Measurements from ENCODE around the gene ADK.

The ADK gene

DNA sequence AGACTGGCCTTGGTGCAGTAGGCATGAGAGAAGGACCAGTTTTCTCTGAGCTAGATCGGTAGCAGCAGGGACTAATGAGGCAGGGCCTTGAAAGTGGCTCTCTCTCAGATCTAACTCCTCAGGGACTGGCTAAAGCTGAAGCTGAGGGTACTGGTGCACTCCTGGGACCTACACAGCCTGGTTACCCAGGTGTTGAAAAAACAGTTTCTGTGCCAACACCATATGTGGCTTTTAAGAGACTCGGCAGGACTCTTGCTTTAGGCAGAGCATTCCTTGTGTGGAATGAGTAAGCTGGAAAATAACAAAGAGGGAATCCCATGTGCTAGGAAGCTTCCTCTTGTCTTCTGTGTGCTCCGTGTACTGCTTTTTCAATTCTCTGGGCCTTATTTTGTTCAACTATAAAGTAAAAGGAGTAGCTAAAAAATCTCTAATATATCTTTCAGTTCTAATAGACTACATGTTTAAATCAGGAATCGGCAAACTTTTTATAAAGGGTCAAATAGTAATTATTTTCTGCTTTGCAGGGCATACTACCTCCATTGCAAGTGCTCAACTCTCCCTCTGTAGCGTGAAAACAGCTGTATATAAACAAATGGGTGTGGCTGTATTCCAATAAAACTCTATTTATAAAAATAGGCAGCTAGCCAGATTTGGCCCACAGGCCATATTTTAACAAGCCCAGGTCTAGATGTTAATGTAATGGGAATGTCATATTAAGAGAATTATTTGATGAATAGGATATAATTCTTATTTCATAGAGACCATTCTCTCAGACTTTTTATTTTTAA, 489.3 kb downstream of the ADK start:
- H3K4me3 ChIP-seq (ENCODE audit: low read length), result no peak overlapping the region
- DNase-seq (ENCODE audit: low read depth), result peak; percentile 4
- TF ChIP-seq, protein P1, sequence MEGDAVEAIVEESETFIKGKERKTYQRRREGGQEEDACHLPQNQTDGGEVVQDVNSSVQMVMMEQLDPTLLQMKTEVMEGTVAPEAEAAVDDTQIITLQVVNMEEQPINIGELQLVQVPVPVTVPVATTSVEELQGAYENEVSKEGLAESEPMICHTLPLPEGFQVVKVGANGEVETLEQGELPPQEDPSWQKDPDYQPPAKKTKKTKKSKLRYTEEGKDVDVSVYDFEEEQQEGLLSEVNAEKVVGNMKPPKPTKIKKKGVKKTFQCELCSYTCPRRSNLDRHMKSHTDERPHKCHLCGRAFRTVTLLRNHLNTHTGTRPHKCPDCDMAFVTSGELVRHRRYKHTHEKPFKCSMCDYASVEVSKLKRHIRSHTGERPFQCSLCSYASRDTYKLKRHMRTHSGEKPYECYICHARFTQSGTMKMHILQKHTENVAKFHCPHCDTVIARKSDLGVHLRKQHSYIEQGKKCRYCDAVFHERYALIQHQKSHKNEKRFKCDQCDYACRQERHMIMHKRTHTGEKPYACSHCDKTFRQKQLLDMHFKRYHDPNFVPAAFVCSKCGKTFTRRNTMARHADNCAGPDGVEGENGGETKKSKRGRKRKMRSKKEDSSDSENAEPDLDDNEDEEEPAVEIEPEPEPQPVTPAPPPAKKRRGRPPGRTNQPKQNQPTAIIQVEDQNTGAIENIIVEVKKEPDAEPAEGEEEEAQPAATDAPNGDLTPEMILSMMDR (conservative IDR thresholded peaks at IDR 0.05; ENCODE audit: low read length), result no peak

DNA sequence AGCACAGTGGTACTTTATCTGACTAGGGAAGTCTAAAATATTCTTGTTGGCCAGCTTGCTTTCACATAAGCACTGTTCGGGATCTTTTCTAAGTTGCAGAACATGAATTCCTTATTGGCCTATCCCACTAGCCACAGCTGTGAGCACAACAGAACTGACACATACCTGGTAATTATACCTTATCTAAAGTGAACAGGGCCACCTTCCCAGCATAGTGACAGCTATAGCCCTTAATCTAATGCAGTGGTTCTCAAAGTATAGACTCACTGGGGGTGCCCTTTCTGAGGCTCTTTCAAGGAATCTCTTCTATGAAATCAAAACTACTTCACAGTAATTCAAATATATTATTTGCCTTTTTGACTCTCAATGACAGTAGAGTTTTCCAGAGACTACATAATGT, 490.6 kb downstream of the ADK start:
- TF ChIP-seq, protein P1 (conservative IDR thresholded peaks at IDR 0.05; ENCODE audit: low read length), result no peak
- H3K4me3 ChIP-seq (ENCODE audit: low read length), result no peak overlapping the region
- DNase-seq (ENCODE audit: low read depth), result no peak

DNA sequence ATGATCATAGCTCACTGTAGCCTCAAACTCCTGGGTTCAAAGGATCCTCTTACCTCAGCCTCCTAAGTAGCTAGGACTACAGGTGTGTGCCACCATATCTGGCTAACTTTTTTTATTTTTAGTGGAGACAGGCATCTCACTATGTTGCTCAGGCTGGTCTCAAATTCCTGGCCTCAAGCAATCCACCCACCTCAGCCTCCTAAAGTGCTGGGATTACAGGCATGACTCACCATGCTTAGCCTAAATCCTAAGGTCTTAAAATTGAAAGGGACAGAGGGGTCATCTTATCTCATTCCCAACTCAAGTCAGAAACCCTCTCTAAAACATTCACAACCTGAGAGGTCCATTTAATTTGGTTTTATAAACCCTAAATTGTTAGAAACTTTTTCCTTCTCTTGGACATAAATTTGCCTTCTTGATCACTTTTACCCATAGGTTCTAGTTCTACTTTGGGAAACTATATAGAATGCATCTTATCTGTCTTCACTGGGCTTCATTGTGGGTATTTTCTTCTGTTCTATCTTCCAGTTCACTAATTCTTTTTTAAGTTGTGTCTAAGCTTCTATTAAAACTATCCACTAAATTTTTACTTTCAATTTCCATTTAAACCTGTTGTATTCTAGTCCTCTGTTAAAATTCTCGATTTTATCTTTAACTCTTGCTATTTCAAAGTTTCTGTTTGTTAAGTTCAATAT, 492.0 kb downstream of the ADK start:
- DNase-seq (ENCODE audit: low read depth), result no peak
- no peak overlapping the region for H3K4me3 ChIP-seq (ENCODE audit: low read length)
- TF ChIP-seq, protein P1 (conservative IDR thresholded peaks at IDR 0.05; ENCODE audit: low read length), result no peak

DNA sequence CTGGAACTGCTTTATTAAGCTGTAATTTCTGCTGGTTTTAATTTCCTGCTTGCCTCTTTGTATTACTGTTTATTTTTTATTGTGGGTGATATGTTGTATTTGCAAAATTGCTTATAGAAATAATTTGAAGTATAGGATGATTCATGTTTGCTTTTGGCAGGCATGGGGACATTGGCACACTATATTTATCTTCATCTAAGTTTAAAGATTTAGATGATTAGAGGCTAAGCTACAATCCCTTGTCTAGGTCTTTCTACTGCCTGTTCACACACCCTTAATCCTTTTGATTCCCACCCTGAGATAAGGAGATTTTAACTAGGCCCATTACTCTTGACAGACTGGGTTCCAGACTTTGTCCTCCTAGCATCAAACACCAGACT, 492.6 kb downstream of the ADK start:
- TF ChIP-seq, protein P1 (conservative IDR thresholded peaks at IDR 0.05; ENCODE audit: low read length), result no peak

DNA sequence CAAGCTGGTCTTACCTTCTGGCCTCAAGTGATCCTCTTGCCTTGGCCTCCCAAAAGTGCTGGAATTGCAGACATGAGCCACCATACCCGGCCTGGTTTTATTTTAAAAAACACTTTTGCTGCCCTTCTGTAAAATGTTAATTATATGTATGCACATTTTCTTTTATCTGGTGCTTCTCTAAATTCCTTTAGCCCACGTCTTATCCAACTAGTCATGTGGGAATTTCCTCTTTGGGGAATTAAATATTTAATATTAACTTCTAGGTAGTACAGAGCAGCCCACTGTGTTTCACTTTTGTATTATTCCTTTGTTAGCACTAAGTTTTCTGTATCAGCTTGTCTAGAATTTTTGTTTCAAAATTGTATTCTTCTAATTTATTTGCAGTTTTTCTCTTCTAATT, 493.7 kb downstream of the ADK start:
- DNase-seq (ENCODE audit: low read depth), result no peak
- TF ChIP-seq, protein P1 (conservative IDR thresholded peaks at IDR 0.05; ENCODE audit: low read length), result no peak
- H3K4me3 ChIP-seq (ENCODE audit: low read length), result no peak overlapping the region

More for the DNA sequence above, 492.6 kb downstream of the ADK start:
- no peak overlapping the region for H3K4me3 ChIP-seq (ENCODE audit: low read length)
- DNase-seq (ENCODE audit: low read depth), result no peak

DNA sequence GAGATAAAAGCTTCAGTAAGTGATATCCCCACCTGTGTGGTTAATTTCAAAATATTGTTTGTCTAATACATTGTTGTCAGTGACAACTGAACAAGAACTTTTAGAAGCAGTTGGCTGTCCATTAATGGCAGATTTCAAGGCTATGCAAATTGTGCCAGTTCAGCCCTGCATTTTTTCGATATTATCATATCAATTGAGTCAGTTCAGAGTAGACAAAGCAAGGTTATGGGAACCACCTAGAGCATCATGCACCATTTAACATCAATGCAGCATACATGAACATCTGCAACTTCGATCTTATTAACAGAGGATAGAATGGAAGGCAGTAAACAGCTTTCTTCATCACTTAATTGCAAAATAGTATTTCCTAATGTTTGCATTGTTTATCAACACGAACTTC, 494.7 kb downstream of the ADK start:
- DNase-seq (ENCODE audit: low read depth), result no peak
- no peak overlapping the region for H3K4me3 ChIP-seq (ENCODE audit: low read length)
- TF ChIP-seq, protein P1 (conservative IDR thresholded peaks at IDR 0.05; ENCODE audit: low read length), result no peak

DNA sequence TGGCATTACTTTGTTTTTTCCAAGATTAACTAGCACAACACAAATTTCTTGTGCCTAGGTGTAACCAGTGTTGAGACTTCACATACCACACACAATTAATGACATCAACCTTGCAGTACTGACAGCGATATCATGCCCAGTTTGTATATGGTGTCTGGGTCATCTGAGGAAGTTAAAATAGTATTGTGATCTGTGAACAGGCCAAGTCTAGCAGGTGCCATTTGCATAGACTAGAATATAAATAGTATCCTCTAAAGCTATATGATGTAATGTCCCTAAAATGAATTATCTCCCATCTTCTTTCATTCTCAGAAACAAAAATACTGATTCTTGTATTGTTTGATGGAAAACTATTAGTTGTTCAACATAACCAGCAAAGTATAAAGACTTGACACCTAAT, 499.6 kb downstream of the ADK start:
- DNase-seq (ENCODE audit: low read depth), result no peak
- TF ChIP-seq, protein P1 (conservative IDR thresholded peaks at IDR 0.05; ENCODE audit: low read length), result no peak
- no peak overlapping the region for H3K4me3 ChIP-seq (ENCODE audit: low read length)

Data from AG10803 (cell line).